ENCODE measurements around the gene ADCY4. TPM values are rescaled to one million over a fixed set of nuclear protein-coding genes. Genes with fewer than 3 reads are reported as not detected.

The ADCY4 gene
- total and polyA plus RNA-seq, 2 of the 8 experiments (the other 6 are each of a cell fraction or from before 2014, with no cell fraction given) = 0.27 to 0.35 TPM

DNA sequence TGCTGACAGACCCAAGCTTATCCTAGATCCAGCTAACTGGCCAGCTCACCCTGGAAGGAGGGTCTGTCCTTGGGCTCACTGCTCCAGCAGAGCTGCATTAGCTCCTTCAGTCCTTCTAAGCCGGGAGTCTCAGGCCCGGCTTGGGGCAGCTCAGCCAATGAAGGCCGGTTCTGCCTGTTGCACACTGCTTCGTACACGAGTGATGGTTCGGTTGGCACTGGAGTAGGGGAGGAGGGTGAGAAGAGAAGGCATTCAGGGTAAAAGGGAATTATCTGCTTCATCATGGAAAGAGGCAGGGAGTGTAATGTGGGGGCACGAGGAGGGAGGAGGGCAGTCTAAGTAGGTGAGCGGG lies 2.9 kb upstream of the ADCY4 start (continued):
- TF ChIP-seq CBX5 (IDR thresholded peaks at IDR 0.05; ENCODE audit: low read depth, low read length) = no peak
- TF ChIP-seq CHD2 (IDR thresholded peaks at IDR 0.05; ENCODE audit: low read length) = no peak
- no peak for TF ChIP-seq BRCA1 (IDR thresholded peaks at IDR 0.05; ENCODE audit: low read depth, low read length)
